GM20431 (cell line): ENCODE measurements around the gene MME.

Experiments
- in situ Hi-C: fragments of 300-500 bp; cut with MseI, MboI; formaldehyde crosslinking; loops from one replicate; pipeline ENCODE4 v1.15.0; 2020; ENCODE audit warnings: low sequenced_read_pairs; ENCODE audit not compliant: unreplicated experiment

The MME gene

DNA sequence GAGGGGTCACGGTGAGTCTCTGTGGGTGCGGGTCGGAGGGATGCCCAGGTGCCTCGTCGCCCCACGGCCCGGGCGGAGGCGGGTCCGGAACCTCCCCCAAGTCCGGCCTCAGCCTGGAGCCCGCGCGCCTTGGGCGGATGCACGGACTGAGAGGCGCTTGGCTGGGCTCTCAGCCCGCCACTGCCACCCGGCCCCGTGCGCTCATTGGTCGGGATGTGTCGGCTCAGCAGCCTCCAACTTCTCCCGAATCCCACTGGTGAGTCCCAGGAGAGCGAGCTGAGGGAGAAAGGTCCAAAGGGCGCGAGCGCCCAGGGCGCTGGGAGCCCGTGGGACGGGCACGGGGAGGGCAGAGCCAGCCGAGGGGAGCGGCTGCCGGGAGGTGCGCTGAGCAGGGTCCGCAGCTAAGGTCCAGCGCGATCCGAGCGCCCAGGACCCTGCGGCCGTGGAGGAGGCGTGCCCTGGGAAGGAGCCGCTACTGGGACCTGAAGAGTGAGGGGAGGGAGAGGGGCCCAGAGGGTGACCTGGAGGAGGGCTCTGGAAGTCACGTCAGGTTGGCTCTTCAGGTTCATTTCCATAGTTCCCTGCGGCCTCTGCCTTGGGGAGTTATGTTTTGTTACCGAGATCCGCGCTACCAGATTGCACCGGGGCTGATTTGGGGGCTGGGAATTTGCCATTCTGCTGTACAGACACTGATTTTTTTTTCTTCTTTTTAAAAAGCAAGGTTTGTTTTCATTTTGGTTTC lies at the start of gene MME:
TSS of gene MME (plus strand) at position 574 of the 742 bp plus-strand sequence. CDS start 3,849 bp downstream, outside the sequence.
- in situ Hi-C loops, result no loop called here

DNA sequence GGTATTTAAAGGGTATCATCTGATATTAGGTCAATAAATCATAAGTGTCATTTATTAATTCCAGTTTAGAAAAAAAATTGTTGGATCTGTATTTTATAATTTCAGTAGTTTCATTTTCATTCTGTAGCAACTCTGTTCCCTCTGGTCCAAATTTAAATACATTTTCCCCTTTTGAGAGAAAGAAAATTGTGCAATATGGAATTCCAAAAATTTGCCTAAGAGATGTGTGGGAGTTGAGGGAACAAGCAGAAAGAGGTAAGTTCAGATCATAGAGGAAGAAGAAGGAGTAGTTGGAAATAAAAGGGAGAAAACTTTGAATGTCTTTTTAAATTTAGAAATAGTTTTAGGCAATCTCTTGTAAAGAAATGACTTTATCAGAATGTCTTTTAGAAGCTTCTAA lies 48.9 kb upstream of the MME start:
- in situ Hi-C loops, result no loop called here

DNA sequence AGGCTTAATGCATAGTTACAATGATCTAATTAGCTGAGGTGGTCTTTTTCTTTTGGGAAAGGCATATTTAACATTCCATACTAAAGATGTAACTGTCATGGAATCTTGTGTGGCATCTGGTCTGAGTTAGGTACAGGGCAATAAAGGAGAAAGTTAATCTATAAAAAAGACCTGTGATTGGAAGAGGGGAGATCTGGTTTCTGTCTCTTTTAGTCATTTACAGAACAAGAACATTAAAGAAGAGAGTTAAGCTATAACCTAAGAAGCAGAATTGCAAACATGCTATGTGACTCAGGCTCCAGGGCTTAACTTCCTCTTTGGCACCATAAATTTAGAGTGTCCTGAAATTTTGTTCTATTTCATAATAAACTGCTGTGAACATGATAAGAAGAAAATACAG lies 47.2 kb upstream of the MME start:
- in situ Hi-C loops, result no loop called here

DNA sequence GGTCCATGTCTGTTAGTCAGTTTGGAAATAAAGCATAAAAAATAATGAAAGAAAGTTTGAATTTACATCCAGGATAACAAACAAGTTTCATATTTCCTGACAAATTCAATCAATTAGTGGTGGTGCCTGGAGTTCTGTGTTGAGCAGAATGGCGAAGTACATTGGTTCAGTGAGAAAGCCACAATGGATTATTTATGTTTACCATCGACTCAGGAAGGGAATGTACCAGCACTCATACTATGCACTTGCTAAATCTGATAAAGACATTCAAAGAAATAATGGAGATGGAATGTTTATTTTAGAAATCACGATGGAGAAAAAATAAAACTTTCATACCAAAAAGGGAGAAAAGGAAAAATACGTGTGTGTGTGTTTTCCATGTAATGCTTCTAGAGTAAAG lies 45.3 kb upstream of the MME start:
- in situ Hi-C loops, result no loop called here

DNA sequence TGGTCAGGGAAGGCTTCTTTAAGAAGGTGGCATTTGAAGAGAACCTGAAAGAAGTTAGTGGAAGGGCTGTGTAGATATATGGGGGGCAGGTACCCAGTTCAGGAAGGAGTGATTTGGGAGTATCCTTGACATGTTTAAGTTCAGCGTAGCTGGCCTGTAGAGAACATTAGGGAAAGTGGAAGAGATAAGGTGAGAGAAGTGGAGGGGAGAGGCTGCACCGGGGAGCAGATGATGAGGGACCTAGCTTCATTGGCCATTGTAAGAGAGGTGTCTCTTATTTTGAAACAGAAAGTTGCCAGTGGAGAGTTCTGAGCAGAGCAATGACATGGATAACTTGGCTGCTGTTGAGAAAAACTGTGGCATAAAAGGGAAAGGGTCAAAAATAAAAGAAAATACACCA lies 44.6 kb upstream of the MME start:
- in situ Hi-C loops, result no loop called here

DNA sequence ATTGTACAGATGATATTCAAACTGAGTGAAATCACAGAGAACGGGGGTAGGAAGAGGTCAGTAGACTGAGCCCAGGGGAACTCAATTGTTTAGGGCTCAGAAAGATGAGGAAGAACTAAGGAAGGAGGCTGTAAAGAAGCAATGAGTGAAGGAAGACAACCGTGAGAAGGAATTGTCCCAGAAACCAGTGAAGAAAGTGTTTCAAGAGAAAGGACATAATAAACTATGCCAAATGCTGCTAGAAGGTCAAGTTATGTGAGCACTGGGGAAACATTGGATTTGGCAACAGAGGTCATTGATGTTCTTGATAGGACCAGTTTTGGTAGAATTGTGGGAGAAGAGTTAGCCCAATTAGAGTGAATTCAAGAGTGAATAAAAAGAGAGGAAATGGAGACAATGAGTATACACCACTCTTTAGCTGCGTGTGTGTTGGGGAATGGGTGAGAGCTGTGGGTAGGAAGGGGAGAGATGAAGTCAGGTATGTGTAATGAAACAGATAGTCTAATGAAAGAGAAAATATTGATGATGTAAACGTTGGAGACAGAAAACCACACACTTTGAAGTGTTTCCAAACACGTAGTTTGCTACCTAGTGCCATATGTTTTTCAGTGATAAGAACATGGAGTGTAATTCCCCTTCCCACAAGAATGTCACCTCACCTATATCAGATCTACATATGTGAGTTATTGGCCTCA lies 42.5 kb upstream of the MME start:
- in situ Hi-C loops, result no loop called here

DNA sequence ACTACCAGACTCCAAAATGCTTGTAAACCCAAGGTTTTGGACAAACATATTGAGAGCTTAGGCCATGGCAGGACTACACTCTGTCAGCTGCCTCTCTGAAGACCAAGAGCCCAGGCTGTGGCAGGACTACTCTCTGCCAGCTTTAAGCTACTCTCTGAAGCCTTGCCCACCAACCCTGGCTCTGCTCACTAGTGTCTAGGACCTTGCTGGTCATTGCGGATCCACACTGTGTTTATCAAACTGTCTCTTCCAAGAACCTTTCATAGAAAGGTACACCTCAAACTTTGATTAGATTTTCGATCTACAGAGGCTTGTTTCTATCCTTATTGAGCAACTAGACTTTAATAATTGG lies 41.9 kb upstream of the MME start:
- in situ Hi-C loops, result no loop called here

DNA sequence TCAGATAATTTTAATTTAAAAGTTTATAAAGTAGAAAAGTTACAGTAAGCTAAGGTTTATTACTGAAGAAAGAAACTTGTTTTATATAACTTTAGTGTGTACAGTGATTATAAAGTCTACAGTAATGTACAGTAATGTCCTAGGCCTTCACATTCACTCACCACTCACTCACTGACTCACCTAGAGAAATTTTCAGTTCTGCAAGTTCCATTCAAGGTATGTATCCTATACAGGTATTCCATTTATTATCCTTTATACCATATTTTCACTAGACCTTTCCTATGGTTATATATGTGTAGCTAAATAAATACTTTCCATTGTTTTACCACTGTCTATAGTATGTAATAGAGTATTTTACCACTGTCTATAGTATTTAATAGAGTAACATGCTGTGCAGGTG lies 33.2 kb upstream of the MME start:
- in situ Hi-C loops, result no loop called here

DNA sequence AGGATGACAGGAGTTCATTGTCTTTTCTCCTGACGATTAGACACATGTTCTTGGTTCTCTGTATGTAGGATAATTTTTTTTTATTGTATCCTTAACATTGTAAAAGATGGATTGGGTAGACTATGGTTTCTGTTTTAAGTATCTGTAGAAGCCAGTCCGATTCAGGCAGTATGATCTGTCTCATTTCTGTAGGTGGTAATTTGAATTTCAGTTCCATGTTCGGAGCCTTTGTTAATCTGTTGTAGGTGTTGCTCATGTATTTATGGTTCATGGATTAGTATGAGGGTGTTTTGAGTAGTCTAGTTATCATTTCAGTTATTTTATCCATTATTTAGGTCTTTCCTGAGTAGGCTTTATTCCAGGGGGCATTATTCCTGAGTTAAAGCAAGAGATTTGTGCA lies 32.4 kb upstream of the MME start:
- in situ Hi-C loops, result no loop called here

DNA sequence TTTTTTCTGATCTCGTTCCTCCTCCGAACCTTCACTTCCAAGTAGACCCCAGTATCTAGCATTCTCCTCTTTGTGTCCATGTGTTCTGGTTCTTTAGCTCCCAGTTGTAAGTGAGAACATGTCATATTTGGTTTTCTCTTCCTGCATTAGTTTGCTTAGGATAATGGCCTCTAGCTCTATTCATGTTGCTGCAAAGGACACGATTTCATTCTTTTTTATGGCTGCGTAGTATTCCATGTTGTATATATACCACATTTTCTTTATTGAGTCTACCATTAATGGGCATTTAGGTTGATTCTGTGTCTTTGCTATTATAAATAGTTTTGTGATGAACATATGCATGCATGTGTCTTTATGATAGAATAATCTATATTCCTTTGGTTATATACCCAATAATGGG lies 30.2 kb upstream of the MME start:
- in situ Hi-C loops, result no loop called here

DNA sequence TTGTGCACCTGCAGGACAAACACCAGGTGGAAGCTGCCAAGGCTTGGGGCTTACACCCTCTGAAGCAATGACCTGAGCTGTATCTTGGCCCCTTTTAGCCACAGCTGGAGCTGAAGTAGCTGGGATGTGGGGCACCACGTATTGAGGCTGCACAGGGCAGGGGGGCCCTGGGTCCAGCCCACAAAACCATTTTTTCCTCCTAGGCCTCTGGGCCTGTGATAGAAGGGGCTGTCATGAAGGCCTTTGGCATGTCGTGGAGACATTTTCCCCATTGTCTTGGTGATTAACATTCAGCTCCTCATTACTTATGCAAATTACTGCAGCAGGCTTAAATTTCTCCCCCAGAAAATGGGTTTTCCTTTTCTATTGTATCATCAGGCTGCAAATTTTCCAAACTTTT lies 27.6 kb upstream of the MME start:
- in situ Hi-C loops, result no loop called here

DNA sequence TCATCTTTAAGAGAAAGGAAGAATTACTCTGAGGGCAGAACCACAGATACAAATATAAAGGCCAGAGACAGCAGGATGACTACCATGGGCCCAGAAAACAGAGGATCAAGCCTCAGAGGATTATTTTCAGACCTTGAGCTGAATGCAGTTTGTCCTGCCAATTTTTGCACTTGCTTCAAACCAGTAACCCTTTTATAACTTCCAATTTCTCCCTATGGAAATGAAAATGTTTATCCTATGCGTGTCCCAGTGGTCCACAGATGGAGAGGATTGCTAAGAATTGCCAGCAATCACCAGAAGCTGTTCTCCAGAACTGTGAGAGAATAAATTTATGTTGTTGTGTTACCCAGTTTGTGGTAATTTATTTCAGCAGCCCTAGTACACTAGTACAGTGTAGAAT lies 26.4 kb upstream of the MME start:
- in situ Hi-C loops, result no loop called here

DNA sequence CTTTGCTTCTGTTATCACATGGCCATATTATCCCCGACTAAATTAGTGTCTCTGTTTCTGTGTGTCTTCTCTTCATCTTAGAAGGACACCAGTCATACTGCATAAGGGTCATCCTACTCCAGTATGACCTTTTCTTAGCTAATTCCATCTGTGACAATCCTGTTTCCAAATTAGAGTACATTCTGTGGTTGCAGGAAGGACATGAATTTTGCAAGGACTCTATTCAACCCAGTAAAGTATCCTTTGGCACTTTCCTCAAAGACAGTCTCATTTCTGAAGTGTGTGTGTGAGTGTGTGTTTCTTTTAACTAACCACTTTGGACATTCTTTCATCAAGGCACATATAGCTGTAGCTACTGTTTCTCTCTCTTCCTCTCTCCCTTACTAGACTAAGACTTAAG lies 15.2 kb upstream of the MME start:
- in situ Hi-C loops, result no loop called here

DNA sequence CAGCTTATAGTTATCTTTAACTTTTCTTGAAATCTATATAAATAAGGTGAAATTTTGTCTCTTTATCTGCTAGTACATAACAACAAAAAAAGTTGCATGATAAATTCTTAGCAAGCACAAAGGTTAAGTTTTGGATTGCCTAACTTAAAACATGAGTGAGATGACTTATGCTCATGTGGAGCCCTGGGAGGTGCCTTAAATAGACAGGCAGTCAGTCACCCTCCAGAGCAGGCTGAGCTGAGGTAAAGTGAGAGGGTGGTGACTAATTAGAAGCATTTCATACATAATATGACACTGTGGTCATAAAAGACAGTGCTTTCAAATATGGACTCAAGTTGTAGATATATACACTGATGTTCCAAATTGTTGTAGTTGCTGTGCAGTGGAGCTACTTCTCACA lies 14.6 kb upstream of the MME start:
- in situ Hi-C loops, result no loop called here

DNA sequence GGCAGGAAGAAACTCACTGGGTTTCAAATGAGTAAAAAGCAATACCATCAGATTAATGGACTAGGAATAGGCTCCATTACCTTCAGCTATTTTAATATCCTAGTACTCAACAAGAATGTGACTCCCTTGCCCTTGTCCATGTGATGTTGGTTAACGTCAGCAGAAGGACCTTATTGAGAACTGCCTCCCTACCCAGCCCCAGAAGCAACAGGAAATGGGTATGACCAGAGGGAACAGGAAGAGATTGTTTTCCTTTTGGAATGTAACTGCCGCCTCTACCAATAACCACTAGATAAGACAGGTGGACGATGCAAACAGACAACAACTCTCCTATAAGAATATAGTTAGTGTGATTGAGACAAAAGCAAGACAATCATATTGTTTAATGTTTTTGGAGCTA lies 10.4 kb upstream of the MME start:
- in situ Hi-C loops, result no loop called here

DNA sequence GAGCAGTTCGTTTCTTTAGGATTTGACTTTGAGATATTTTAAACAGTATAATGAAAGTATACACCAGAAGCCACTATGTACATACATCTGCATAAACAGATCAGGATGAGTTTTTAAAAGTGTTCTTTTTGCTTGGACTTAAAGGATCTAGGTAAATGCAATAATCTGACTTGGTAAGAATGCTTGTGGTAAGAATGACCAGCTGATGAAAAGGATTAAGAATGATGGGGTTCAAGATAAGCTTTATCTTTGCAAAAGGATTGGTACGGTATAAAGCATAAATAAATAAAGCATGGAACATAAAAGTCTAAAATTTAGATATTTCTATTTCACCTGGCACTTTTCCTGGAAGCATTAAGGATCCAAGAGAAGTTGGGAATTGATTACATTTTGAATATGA lies 9.8 kb upstream of the MME start:
- in situ Hi-C loops, result no loop called here

DNA sequence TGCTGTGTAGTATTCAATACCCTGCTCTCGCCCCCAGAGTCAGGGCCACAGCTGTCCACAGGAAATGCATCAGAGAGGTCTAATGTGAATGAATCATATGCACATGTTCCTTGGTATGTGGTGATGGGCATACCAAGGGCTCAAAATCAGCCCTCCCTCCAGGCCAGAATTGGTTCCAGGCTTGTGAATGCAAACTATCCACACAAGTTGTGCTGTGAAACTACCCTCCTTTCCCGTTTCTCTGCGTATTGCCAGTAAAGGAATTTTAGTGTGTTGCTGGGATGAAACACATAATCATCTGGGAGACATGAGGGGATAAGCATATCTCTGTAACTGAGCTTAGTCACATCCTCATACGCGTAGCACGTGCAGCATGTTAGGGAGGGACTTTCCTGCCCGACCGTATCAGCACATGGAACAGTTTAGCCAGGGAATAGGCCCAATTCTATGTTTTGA lies 9.2 kb upstream of the MME start:
- in situ Hi-C loops, result no loop called here

DNA sequence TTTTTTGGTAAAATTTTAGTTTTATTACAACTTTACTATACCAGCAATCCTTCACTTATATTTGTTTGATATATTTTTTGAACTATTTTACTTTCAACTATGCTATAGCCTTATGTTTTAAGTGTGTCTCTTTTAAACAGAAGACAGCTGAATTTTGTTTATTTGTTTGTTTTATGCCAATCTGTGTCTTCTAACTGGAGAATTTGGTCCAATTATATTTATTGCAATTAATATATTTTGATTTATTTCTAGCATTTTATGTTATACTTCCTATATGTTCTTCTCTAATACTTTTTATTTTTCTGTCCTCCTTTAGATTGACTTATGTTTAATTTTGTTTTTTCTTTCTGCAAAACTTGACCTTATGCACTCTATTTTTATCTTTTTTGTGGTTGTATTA lies 4.9 kb upstream of the MME start:
- in situ Hi-C loops, result no loop called here

DNA sequence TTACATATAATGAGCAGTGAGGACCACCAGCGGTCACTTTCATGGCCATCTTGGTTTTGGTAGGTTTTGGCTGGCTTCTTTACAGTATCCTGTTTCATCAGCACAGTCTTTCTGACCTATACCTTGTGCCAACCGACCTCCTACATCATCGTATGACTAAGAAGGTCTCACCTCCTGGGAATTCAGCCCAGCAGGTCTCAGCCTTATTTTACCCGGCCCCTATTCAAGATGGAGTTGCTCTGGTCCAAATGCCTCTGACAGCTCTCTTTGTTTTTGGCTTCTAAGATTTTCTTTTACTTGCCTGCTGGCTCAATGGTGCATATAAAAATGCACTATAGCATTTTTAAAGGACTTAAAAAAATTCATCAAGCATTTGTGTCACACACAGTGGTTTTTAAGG lies 3.2 kb upstream of the MME start:
- in situ Hi-C loops, result no loop called here

DNA sequence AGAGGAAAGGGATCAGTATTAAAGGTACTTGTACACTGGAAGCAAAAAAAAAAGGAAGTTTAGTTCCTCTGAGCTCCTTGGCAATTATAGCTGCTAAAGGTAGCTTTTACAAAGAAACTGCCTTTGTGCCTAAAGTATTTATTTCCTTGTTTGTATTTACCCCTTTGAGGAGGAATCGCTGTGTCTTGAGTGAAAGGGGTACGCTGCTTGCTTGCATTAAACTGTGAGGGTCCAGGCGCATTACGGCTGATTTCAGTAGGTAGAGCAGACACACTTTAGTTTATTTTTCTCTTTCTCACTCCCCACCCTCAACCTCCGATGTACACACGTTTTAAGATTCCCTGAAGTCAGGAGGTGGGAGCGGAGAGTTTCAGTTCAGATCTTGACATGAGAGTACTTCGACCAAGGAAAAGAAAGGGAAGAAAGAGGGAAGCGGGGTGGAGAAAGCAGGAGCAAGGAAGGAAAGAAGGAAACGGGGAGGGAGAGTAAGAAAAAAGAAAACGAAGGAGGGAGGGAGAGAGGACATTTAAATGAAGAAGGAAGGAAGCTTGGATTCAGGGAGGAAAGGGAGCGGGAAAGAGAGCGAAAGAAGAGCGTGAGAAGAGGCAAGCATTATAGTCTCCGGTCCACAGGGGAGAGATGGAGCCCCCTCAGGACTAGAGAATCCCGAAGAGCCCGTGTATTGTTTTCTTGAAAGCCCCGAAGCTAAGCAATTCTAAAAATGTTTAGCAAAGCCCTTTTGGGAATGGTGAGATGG lies 1.2 kb upstream of the MME start:
- in situ Hi-C loops, result no loop called here

DNA sequence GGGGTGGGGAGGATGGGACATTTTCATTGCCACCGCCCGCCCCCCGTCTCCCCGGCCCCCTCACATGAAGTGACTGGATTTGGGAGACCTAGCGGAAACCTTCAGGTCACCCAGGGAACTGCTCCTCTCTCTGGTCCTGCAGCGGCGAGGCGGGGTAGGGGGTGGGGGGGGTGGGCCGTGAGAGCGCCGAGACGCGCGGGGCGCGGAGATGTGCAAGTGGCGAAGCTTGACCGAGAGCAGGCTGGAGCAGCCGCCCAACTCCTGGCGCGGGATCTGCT lies 712 bp upstream of the MME start:
- in situ Hi-C loops, result no loop called here

DNA sequence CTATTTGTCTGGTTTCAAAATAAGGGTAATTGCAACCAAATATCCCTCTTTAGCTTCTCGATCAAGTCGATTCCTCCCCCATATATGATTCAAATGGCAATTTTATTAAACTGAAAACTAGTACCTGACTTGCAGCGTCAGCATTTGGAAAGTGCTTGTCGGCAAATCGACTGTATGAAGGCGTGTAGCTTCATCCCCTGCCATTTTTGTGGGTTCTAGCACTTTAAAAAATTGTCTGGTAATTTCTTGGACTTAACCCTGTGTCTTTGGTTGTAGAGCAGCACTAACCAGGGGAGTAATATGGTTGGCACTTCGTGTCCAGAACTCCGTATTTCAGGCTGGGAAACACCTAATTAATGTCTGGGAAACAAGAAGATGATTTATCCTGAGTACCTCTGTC lies 573 bp downstream of the MME start:
- in situ Hi-C loops, result no loop called here
